ENCODE data around the gene BBS4. TPM values are rescaled to one million over a fixed set of nuclear protein-coding genes. Genes with fewer than 3 reads are reported as not detected.
A peak's percentile ranks its signal among the peaks of the same experiment; 100 is the strongest.

BBS4 gene
- total RNA-seq, 1 experiment from 2014 or later = 17.9 TPM

- BruUV-seq (replicated peaks) = no TSS peak
Measured at GRCh38 chr15:72784456-72784876, 98.5 kb downstream of the BBS4 start.

DNA sequence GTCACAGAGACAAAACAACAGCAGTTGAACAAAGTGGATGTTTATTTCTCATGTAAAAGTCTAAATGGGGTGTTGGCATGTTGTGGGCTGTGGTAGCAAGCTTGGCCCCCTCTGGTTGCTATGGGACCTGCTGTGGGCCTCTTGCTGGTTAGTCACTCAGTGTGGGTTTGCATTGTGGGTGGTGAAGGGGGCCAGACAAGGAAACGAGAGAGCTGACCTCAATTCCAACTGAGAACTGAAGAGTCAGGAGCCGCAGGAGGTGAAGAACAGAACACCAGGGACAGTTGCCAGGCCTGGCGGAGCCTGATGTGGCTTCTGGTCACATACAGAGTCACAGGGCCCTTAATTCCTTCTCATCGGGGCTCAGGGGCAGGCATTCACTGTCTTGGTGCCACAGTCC, 99.4 kb downstream of the BBS4 start:
- ATAC-seq (no peak), DNase-seq (ENCODE audit: low read depth, low spot score) (no peak)
- H3K4me3 ChIP-seq (ENCODE audit: low read depth in 2 of 2, low read length in 2 of 2) = no peak overlapping the region
- TF ChIP-seq CTCF (IDR thresholded peaks at IDR 0.05) (no peak), TCF7L2 (IDR thresholded peaks at IDR 0.05; ENCODE audit: low read depth, low read length) (no peak), POLR2AphosphoS5 (IDR thresholded peaks at IDR 0.05; ENCODE audit: low read depth, low read length) (no peak), SIN3A (IDR thresholded peaks at IDR 0.05; ENCODE audit: borderline replicate concordance, insufficient read depth, low read depth, low read length) (no peak), REST (IDR thresholded peaks at IDR 0.05; ENCODE audit: insufficient read depth in 1 of 2, low read depth in 2 of 2, low read length in 1 of 2) (no peak)
- ChIA-PET POLR2A (no interaction called here), CTCF (no interaction called here)
- H3K9me3 ChIP-seq (ENCODE audit: control insufficient read depth, insufficient read depth, low read depth, low read length) = no peaks in the 10 kb centered on the region
- H3K27ac ChIP-seq (ENCODE audit: low read length) = no peak overlapping the region
- peaks cover 5% of the 10 kb centered on the region for H3K4me1 ChIP-seq (ENCODE audit: control insufficient read depth, insufficient read depth, low read length)
- intact Hi-C loops (cut with micrococcal nuclease; ENCODE audit: unreplicated experiment) (no loop called here), in situ Hi-C loops (cut with HindIII; ENCODE audit: low pct_unique_long_range_greater_than_20kb, low sequenced_read_pairs) (no loop called here)
- no peaks in the 10 kb centered on the region for H3K36me3 ChIP-seq (ENCODE audit: control insufficient read depth, insufficient read depth, low read length)
- BruUV-seq (replicated peaks) = no TSS peak
- H3K27me3 ChIP-seq (ENCODE audit: control insufficient read depth, insufficient read depth, low read length) = peaks cover 4% of the 10 kb centered on the region; the same call in 1 of the 2 replicates

More at GRCh38 chr15:72784456-72784876, 98.5 kb downstream of the BBS4 start:
- intact Hi-C loops (cut with micrococcal nuclease; ENCODE audit: unreplicated experiment) (no loop called here), in situ Hi-C loops (cut with HindIII; ENCODE audit: low pct_unique_long_range_greater_than_20kb, low sequenced_read_pairs) (no loop called here)
- no peaks in the 10 kb centered on the region; the same call in 1 of the 2 replicates for H3K27me3 ChIP-seq (ENCODE audit: control insufficient read depth, insufficient read depth, low read length)
- no peak for DNase-seq (ENCODE audit: low read depth, low spot score)
- no peaks in the 10 kb centered on the region for H3K36me3 ChIP-seq (ENCODE audit: control insufficient read depth, insufficient read depth, low read length)
- no peak for ATAC-seq
- CTCF ChIA-PET = no interaction called here
- TF ChIP-seq POLR2AphosphoS5 (IDR thresholded peaks at IDR 0.05; ENCODE audit: low read depth, low read length) (no peak), REST (IDR thresholded peaks at IDR 0.05; ENCODE audit: insufficient read depth in 1 of 2, low read depth in 2 of 2, low read length in 1 of 2) (no peak), CTCF (IDR thresholded peaks at IDR 0.05) (peak; percentile 46)
- H3K4me3 ChIP-seq (ENCODE audit: low read depth in 2 of 2, low read length in 2 of 2) = peak overlapping the region; percentile 91 to 99
- H3K9me3 ChIP-seq (ENCODE audit: control insufficient read depth, insufficient read depth, low read depth, low read length) = no peaks in the 10 kb centered on the region
- peaks cover 5% of the 10 kb centered on the region for H3K4me1 ChIP-seq (ENCODE audit: control insufficient read depth, insufficient read depth, low read length)
- POLR2A ChIA-PET = no interaction called here
- H3K27ac ChIP-seq (ENCODE audit: low read length) = peak overlapping the region; percentile 95

All from Panc1 (cell line).